GM23338 (cell line): ENCODE results near the gene DMTF1.

Experiments used
- CTCF ChIP-seq, 2 experiments: fragments of 200-600 bp in 1 of 2; sonication (generic) in 1 of 2; conservative IDR thresholded peaks; 2 replicates each; pipeline versions ENCODE4 v1.5.1 to v1.6.1; 2016 to 2017; ENCODE audit warnings: antibody characterized with exemption in 2 of 2, low read depth in 2 of 2, mild to moderate bottlenecking in 2 of 2, moderate library complexity in 1 of 2
- EZH2 ChIP-seq: fragments of 200-600 bp; sonication (generic); IDR thresholded peaks from one replicate; pipeline ENCODE4 v1.8.0; 2017; ENCODE audit warnings: antibody characterized with exemption, mild to moderate bottlenecking, low read depth; ENCODE audit not compliant: unreplicated experiment
- EZH2phosphoT487 ChIP-seq: fragments of 200-600 bp; sonication (generic); IDR thresholded peaks from one replicate; pipeline ENCODE4 v1.8.1; 2018; ENCODE audit warnings: antibody characterized with exemption; ENCODE audit not compliant: unreplicated experiment
- JUNB ChIP-seq: IDR thresholded peaks from one replicate; pipeline ENCODE4 v1.6.1; 2016; ENCODE audit warnings: antibody characterized with exemption; ENCODE audit not compliant: unreplicated experiment
- NANOG ChIP-seq: IDR thresholded peaks from 2 replicates; pipeline ENCODE4 v1.6.1; 2016; ENCODE audit warnings: antibody characterized with exemption, borderline replicate concordance
- POLR2AphosphoS5 ChIP-seq: IDR thresholded peaks from 2 replicates; pipeline ENCODE4 v1.6.1; 2016; ENCODE audit warnings: antibody characterized with exemption, low read depth
- REST ChIP-seq: IDR thresholded peaks from one replicate; pipeline ENCODE4 v1.6.1; 2018; ENCODE audit warnings: antibody characterized with exemption; ENCODE audit not compliant: unreplicated experiment
- ZNF114 ChIP-seq: fragments of 250-450 bp; sonication (Bioruptor Pico); IDR thresholded peaks from 2 replicates; pipeline ENCODE4 v1.5.0; 2020; ENCODE audit warnings: mild to moderate bottlenecking, moderate library complexity
- ZNF331 ChIP-seq: fragments of 250-450 bp; sonication (Bioruptor Pico); IDR thresholded peaks from 2 replicates; pipeline ENCODE4 v1.5.0; 2020; ENCODE audit warnings: low read depth, mild to moderate bottlenecking, moderate library complexity
- TF ChIP-seq, protein P1 (sequence below): IDR thresholded peaks from 2 replicates; pipeline ENCODE4 v1.6.1; 2016; ENCODE audit warnings: antibody characterized with exemption

- TF ChIP-seq CTCF (conservative IDR thresholded peaks at IDR 0.05; ENCODE audit: low read depth in 2 of 2): no peak
- no peak for TF ChIP-seq EZH2
- TF ChIP-seq, protein P1, sequence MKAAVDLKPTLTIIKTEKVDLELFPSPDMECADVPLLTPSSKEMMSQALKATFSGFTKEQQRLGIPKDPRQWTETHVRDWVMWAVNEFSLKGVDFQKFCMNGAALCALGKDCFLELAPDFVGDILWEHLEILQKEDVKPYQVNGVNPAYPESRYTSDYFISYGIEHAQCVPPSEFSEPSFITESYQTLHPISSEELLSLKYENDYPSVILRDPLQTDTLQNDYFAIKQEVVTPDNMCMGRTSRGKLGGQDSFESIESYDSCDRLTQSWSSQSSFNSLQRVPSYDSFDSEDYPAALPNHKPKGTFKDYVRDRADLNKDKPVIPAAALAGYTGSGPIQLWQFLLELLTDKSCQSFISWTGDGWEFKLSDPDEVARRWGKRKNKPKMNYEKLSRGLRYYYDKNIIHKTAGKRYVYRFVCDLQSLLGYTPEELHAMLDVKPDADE: no peak
- TF ChIP-seq ZNF331: no peak
- TF ChIP-seq POLR2AphosphoS5: no peak
- TF ChIP-seq EZH2phosphoT487: no peak
- TF ChIP-seq NANOG: no peak
- no peak for TF ChIP-seq REST
- TF ChIP-seq ZNF114 (CRISPR knock-in tag): no peak
- no peak for TF ChIP-seq JUNB
These were observed 82.7 kb downstream of the DMTF1 start for GRCh38 chr7:87234949-87235348.
